Type B pancreatic cell (in vitro differentiated cells): Measurements from ENCODE around the gene MPND. TPM values are rescaled to one million over a fixed set of nuclear protein-coding genes. Genes with fewer than 3 reads are reported as not detected.
A peak's percentile ranks its signal among the peaks of the same experiment; 100 is the strongest.

Experiments
- DNase-seq: peaks from one replicate; pipeline ENCODE4 v3.0.0; 2021; ENCODE audit warnings: mixed read lengths; ENCODE audit not compliant: unreplicated experiment; ENCODE audit errors: extremely low spot score
- H3K27ac Mint-ChIP-seq: 2 replicates; pipeline ENCODE4 v1.8.0; 2021; ENCODE audit warnings: mild to moderate bottlenecking, mixed read lengths
- H3K27me3 Mint-ChIP-seq: 2 replicates; pipeline ENCODE4 v1.8.0; 2021; ENCODE audit warnings: mixed read lengths
- H3K36me3 Mint-ChIP-seq: 2 replicates; pipeline ENCODE4 v1.8.0; 2021; ENCODE audit warnings: mixed read lengths
- H3K4me1 Mint-ChIP-seq: one replicate; pipeline ENCODE4 v1.8.0; 2021; ENCODE audit warnings: mixed read lengths; ENCODE audit not compliant: unreplicated experiment
- H3K4me3 Mint-ChIP-seq: 2 replicates; pipeline ENCODE4 v1.8.0; 2021; ENCODE audit warnings: mild to moderate bottlenecking, mixed read lengths
- H3K9me3 Mint-ChIP-seq: 2 replicates; pipeline ENCODE4 v1.8.0; 2021; ENCODE audit warnings: mixed read lengths
- CTCF ChIP-seq: fragments of 200-600 bp; sonication (generic); conservative IDR thresholded peaks from 2 replicates; pipeline ENCODE4 v1.5.0; 2021; ENCODE audit warnings: antibody characterized with exemption, mild to moderate bottlenecking
- total RNA-seq: library from RNA; stranded (reverse); gene quantifications from 2 replicates; pipeline ENCODE4 v1.2.1, GENCODE V29; 2021; ENCODE audit warnings: low replicate concordance

MPND gene
- total RNA-seq, 1 donor from 2014 or later, result 43.6 TPM

- H3K27me3 Mint-ChIP-seq, result no peaks in the 10 kb centered on the region
- no peaks in the 10 kb centered on the region for H3K36me3 Mint-ChIP-seq
- H3K4me3 Mint-ChIP-seq, result no peak overlapping the region
- H3K27ac Mint-ChIP-seq, result peak overlapping the region; percentile 31
- peak; percentile 53 for TF ChIP-seq CTCF
- peaks cover 34% of the 10 kb centered on the region for H3K4me1 Mint-ChIP-seq
- DNase-seq, result no peak
- no peaks in the 10 kb centered on the region for H3K9me3 Mint-ChIP-seq
Observed at GRCh38 chr19:4386041-4386782, 42.9 kb downstream of the MPND start.

GRCh38 chr19:4388337-4389063, 45.1 kb downstream of the MPND start:
- Mint-ChIP-seq H3K27ac (peak overlapping the region; percentile 85), H3K4me3 (peak overlapping the region; percentile 68), H3K27me3 (no peaks in the 10 kb centered on the region), H3K36me3 (no peaks in the 10 kb centered on the region), H3K9me3 (no peaks in the 10 kb centered on the region), H3K4me1 (peaks cover 41% of the 10 kb centered on the region)
- TF ChIP-seq CTCF, result no peak
- no peak for DNase-seq

- no peak for TF ChIP-seq CTCF
- Mint-ChIP-seq H3K9me3 (no peaks in the 10 kb centered on the region), H3K4me3 (peak overlapping the region; percentile 68), H3K36me3 (no peaks in the 10 kb centered on the region), H3K27me3 (no peaks in the 10 kb centered on the region), H3K4me1 (peaks cover 44% of the 10 kb centered on the region), H3K27ac (peak overlapping the region; percentile 85)
- no peak for DNase-seq
Observed at GRCh38 chr19:4389064-4389375, 45.7 kb downstream of the MPND start.

GRCh38 chr19:4389511-4390016, 46.2 kb downstream of the MPND start:
- Mint-ChIP-seq H3K27me3 (no peaks in the 10 kb centered on the region), H3K9me3 (no peaks in the 10 kb centered on the region), H3K4me3 (peak overlapping the region; percentile 74), H3K4me1 (peaks cover 50% of the 10 kb centered on the region), H3K27ac (peak overlapping the region; percentile 95), H3K36me3 (no peaks in the 10 kb centered on the region)
- no peak for TF ChIP-seq CTCF
- DNase-seq, result no peak

- no peak for DNase-seq
- H3K27ac Mint-ChIP-seq, result peak overlapping the region; percentile 95
- H3K4me1 Mint-ChIP-seq, result peaks cover 53% of the 10 kb centered on the region
- no peak for TF ChIP-seq CTCF
- no peaks in the 10 kb centered on the region for H3K27me3 Mint-ChIP-seq
- peaks cover 3% of the 10 kb centered on the region for H3K36me3 Mint-ChIP-seq
- peak overlapping the region; percentile 74 for H3K4me3 Mint-ChIP-seq
- H3K9me3 Mint-ChIP-seq, result no peaks in the 10 kb centered on the region
Observed at GRCh38 chr19:4390017-4390566, 46.7 kb downstream of the MPND start.
